GM23338 (cell line): ENCODE results near the gene CTTN. TPM values are rescaled to one million over a fixed set of nuclear protein-coding genes. Genes with fewer than 3 reads are reported as not detected.

Experiments
- ATAC-seq: fragments of 200-7000 bp; cut with Tn5 transposase; 3 replicates; pipeline ENCODE4 v1.9.1; 2020
- DNase-seq: peaks from one replicate; pipeline ENCODE4 v3.0.0-alpha.2; 2015; ENCODE audit warnings: low spot score
- H2AFZ ChIP-seq: fragments of 200-600 bp; sonication (generic); 2 replicates; pipeline ENCODE4 v1.8.0; 2016; ENCODE audit warnings: antibody characterized with exemption, mild to moderate bottlenecking, moderate library complexity
- H3F3A ChIP-seq: fragments of 200-600 bp; sonication (generic); replicated peaks from 2 replicates; pipeline ENCODE4 v1.8.0; 2017; ENCODE audit warnings: antibody characterized with exemption, mixed run types, low read depth
- H3K27ac ChIP-seq: fragments of 200-600 bp; sonication (generic); 2 replicates; pipeline ENCODE4 v1.6.1; 2016; ENCODE audit warnings: low read depth
- H3K27me3 ChIP-seq: fragments of 200-600 bp; sonication (generic); 2 replicates; pipeline ENCODE4 v1.8.0; 2016; ENCODE audit warnings: mild to moderate bottlenecking, mixed run types, moderate library complexity; ENCODE audit not compliant: insufficient read depth
- H3K36me3 ChIP-seq: fragments of 200-600 bp; sonication (generic); 2 replicates; pipeline ENCODE4 v1.8.0; 2016; ENCODE audit warnings: mild to moderate bottlenecking; ENCODE audit not compliant: insufficient read depth
- H3K4me1 ChIP-seq: fragments of 200-600 bp; sonication (generic); 2 replicates; pipeline ENCODE4 v1.8.0; 2016; ENCODE audit warnings: mild to moderate bottlenecking, moderate library complexity; ENCODE audit not compliant: insufficient read depth
- H3K4me2 ChIP-seq: fragments of 200-600 bp; sonication (generic); 2 replicates; pipeline ENCODE4 v1.7.1; 2017; ENCODE audit warnings: mixed run types
- H3K4me3 ChIP-seq: fragments of 200-600 bp; sonication (generic); 2 replicates; pipeline ENCODE4 v1.6.1; 2016; ENCODE audit warnings: mixed run types
- H3K79me2 ChIP-seq: fragments of 200-600 bp; sonication (generic); replicated peaks from 2 replicates; pipeline ENCODE4 v1.8.0; 2017; ENCODE audit warnings: mild to moderate bottlenecking; ENCODE audit not compliant: insufficient read depth
- H3K9me2 ChIP-seq: fragments of 200-600 bp; sonication (generic); 2 replicates; pipeline ENCODE4 v1.8.0; 2017; ENCODE audit not compliant: insufficient read depth
- H4K20me1 ChIP-seq: fragments of 200-600 bp; sonication (generic); replicated peaks from 2 replicates; pipeline ENCODE4 v1.8.0; 2017; ENCODE audit warnings: mild to moderate bottlenecking; ENCODE audit not compliant: insufficient read depth
- H3K27ac Mint-ChIP-seq: 2 replicates; pipeline ENCODE4 v1.8.0; 2020; ENCODE audit warnings: inconsistent platforms, mild to moderate bottlenecking, moderate library complexity, mixed read lengths
- H3K27me3 Mint-ChIP-seq: 3 replicates; pipeline ENCODE4 v1.8.0; 2022; ENCODE audit warnings: low read depth, mild to moderate bottlenecking, moderate library complexity, mixed read lengths, inconsistent platforms; ENCODE audit not compliant: insufficient read depth, poor library complexity
- H3K36me3 Mint-ChIP-seq: 3 replicates; pipeline ENCODE4 v1.8.0; 2021; ENCODE audit warnings: low read depth, mild to moderate bottlenecking, inconsistent platforms, moderate library complexity, mixed read lengths
- H3K4me1 Mint-ChIP-seq: 3 replicates; pipeline ENCODE4 v1.8.0; 2020; ENCODE audit warnings: mild to moderate bottlenecking, inconsistent platforms, mixed read lengths
- H3K4me3 Mint-ChIP-seq: 3 replicates; pipeline ENCODE4 v1.8.0; 2021; ENCODE audit warnings: moderate library complexity, mild to moderate bottlenecking, inconsistent platforms, mixed read lengths
- H3K9me3 Mint-ChIP-seq: 3 replicates; pipeline ENCODE4 v1.8.0; 2020; ENCODE audit warnings: moderate library complexity, mild to moderate bottlenecking, inconsistent platforms, mixed read lengths
- CREB1 ChIP-seq: fragments of 250-450 bp; sonication (Bioruptor Pico); IDR thresholded peaks from 2 replicates; pipeline ENCODE4 v1.5.0; 2020; ENCODE audit warnings: low read depth, mild to moderate bottlenecking, moderate library complexity
- ETS1 ChIP-seq: IDR thresholded peaks from 2 replicates; pipeline ENCODE4 v1.6.1; 2016; ENCODE audit warnings: antibody characterized with exemption
- EZH2 ChIP-seq: fragments of 200-600 bp; sonication (generic); IDR thresholded peaks from one replicate; pipeline ENCODE4 v1.8.0; 2017; ENCODE audit warnings: antibody characterized with exemption, mild to moderate bottlenecking, low read depth; ENCODE audit not compliant: unreplicated experiment
- NANOG ChIP-seq: IDR thresholded peaks from 2 replicates; pipeline ENCODE4 v1.6.1; 2016; ENCODE audit warnings: antibody characterized with exemption, borderline replicate concordance
- POLR2AphosphoS5 ChIP-seq: IDR thresholded peaks from 2 replicates; pipeline ENCODE4 v1.6.1; 2016; ENCODE audit warnings: antibody characterized with exemption, low read depth
- STAT1 ChIP-seq: IDR thresholded peaks from one replicate; pipeline ENCODE4 v1.6.1; 2016; ENCODE audit warnings: antibody characterized with exemption; ENCODE audit not compliant: unreplicated experiment
- ZNF462 ChIP-seq: fragments of 250-450 bp; sonication (Bioruptor Pico); IDR thresholded peaks from 2 replicates; pipeline ENCODE4 v1.5.0; 2020; ENCODE audit warnings: mild to moderate bottlenecking, moderate library complexity
- polyA plus RNA-seq: library from polyadenylated mRNA; unstranded; fragments of >200 nt; fragmentation: Nextera tagmentation; extraction: Ambion mirVana; gene quantifications from 2 replicates; pipeline ENCODE4 v1.2.1, GENCODE V29; 2016
- total RNA-seq: library from RNA; depleted of rRNA; stranded (reverse); fragments of >200 nt; shearing (Covaris generic); gene quantifications from 2 replicates; pipeline ENCODE4 v1.2.3, GENCODE V29; 2014

CTTN gene
- total and polyA plus RNA-seq, 2 experiments from 2014 or later: 163 to 343 TPM

GRCh38 chr11:70368961-70369360 lies 29.4 kb upstream of the CTTN start (continued):
- TF ChIP-seq ZNF462 (CRISPR knock-in tag): no peak
- no peak for TF ChIP-seq ETS1
- no peak for TF ChIP-seq NANOG

GRCh38 chr11:70371241-70371640 lies 27.1 kb upstream of the CTTN start:
- H3K27me3 ChIP-seq: no peaks in the 10 kb centered on the region
- H3K36me3 Mint-ChIP-seq: peaks cover 44% of the 10 kb centered on the region
- ATAC-seq: no peak
- no peak for TF ChIP-seq EZH2
- no peak for TF ChIP-seq CREB1 (CRISPR knock-in tag)
- no peak for TF ChIP-seq ZNF462 (CRISPR knock-in tag)
- no peak for TF ChIP-seq ETS1
- TF ChIP-seq STAT1: no peak
- TF ChIP-seq POLR2AphosphoS5: no peak
- TF ChIP-seq NANOG: no peak

More at GRCh38 chr11:70371241-70371640, 27.1 kb upstream of the CTTN start:
- Histone ChIP-seq H3K79me2 (peaks cover 14% of the 10 kb centered on the region), H3K4me3 (no peak overlapping the region), H3K9me2 (no peaks in the 10 kb centered on the region), H3F3A (no peaks in the 10 kb centered on the region), H3K36me3 (peaks cover 42% of the 10 kb centered on the region), H3K4me1 (no peaks in the 10 kb centered on the region), H4K20me1 (no peaks in the 10 kb centered on the region; the same call in 1 of the 2 replicates), H3K4me2 (no peak overlapping the region), H2AFZ (no peak overlapping the region), H3K27ac (no peak overlapping the region)
- peaks cover 6% of the 10 kb centered on the region for H3K27me3 Mint-ChIP-seq
- no peak for DNase-seq
- H3K9me3 Mint-ChIP-seq: no peaks in the 10 kb centered on the region; the same call in 2 of the 3 replicates
- no peaks in the 10 kb centered on the region for H3K4me1 Mint-ChIP-seq
- H3K27ac Mint-ChIP-seq: no peak overlapping the region
- no peak overlapping the region for H3K4me3 Mint-ChIP-seq
